Ishikawa (cell line): ENCODE data around the gene CFAP43.
A peak's percentile ranks its signal among the peaks of the same experiment; 100 is the strongest.

ENCODE experiments used
- CEBPB ChIP-seq: IDR thresholded peaks from 2 replicates; pipeline ENCODE4 v1.6.1; 2012
- CREB1 ChIP-seq: IDR thresholded peaks from 2 replicates; pipeline ENCODE4 v1.6.1; 2012; ENCODE audit warnings: low read depth
- EGR1 ChIP-seq: IDR thresholded peaks from 2 replicates; pipeline ENCODE4 v1.6.1; 2012
- EP300 ChIP-seq: IDR thresholded peaks from 2 replicates; pipeline ENCODE4 v1.6.1; 2012; ENCODE audit warnings: borderline replicate concordance
- FOXM1 ChIP-seq: IDR thresholded peaks from 2 replicates; pipeline ENCODE4 v1.6.1; 2012; ENCODE audit warnings: low read depth, borderline replicate concordance
- NFIC ChIP-seq: IDR thresholded peaks from 2 replicates; pipeline ENCODE4 v1.6.1; 2012
- RAD21 ChIP-seq: IDR thresholded peaks from 2 replicates; pipeline ENCODE4 v1.6.1; 2012; ENCODE audit warnings: low read depth
- REST ChIP-seq: IDR thresholded peaks from 2 replicates; pipeline ENCODE4 v1.6.1; 2012; ENCODE audit warnings: low read depth, mild to moderate bottlenecking
- TAF1 ChIP-seq: IDR thresholded peaks from 2 replicates; pipeline ENCODE4 v1.6.1; 2012; ENCODE audit warnings: low read depth, mild to moderate bottlenecking
- TCF12 ChIP-seq: IDR thresholded peaks from 2 replicates; pipeline ENCODE4 v1.6.1; 2012; ENCODE audit warnings: low read depth
- TEAD4 ChIP-seq: IDR thresholded peaks from 2 replicates; pipeline ENCODE4 v1.6.1; 2012
- USF1 ChIP-seq: IDR thresholded peaks from 2 replicates; pipeline ENCODE4 v1.6.1; 2012
- YY1 ChIP-seq: IDR thresholded peaks from 2 replicates; pipeline ENCODE4 v1.6.1; 2012; ENCODE audit warnings: low read depth
- ZBTB7A ChIP-seq: IDR thresholded peaks from 2 replicates; pipeline ENCODE4 v1.6.1; 2012; ENCODE audit warnings: low read depth
- TF ChIP-seq, protein P1 (sequence below): IDR thresholded peaks from 2 replicates; pipeline ENCODE4 v1.6.1; 2012

The CFAP43 gene

GRCh38 chr10:104268713-104269645, 36.8 kb upstream of the CFAP43 start, which contains the start of gene GSTO2:
Gene GSTO2, plus strand, starts transcription at chr10:104269184. Its CDS starts 5,732 bp downstream, at chr10:104274916.
- TF ChIP-seq CREB1 (peak; percentile 91), FOXM1 (0 out of 2 replicates have a peak, but pooled peaks have one; percentile 9), TEAD4 (peak; percentile 12; the same call in 1 of the 2 replicates), EGR1 (no peak), YY1 (no peak), REST (no peak), TAF1 (peak; percentile 85), TCF12 (0 out of 2 replicates have a peak, but pooled peaks have one; percentile 28), CEBPB (no peak), USF1 (peak; percentile 97), EP300 (no peak)
- TF ChIP-seq, protein P1, sequence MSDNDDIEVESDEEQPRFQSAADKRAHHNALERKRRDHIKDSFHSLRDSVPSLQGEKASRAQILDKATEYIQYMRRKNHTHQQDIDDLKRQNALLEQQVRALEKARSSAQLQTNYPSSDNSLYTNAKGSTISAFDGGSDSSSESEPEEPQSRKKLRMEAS = peak; percentile 53

- TF ChIP-seq EP300 = no peak
- TF ChIP-seq RAD21 = no peak
- no peak for TF ChIP-seq YY1
- TF ChIP-seq TAF1 = no peak
- TF ChIP-seq REST = no peak
- no peak for TF ChIP-seq CREB1
- no peak for TF ChIP-seq CEBPB
- no peak for TF ChIP-seq USF1
- TF ChIP-seq TEAD4 = no peak
- TF ChIP-seq, protein P1 = no peak
- TF ChIP-seq FOXM1 = no peak
- no peak for TF ChIP-seq TCF12
- no peak for TF ChIP-seq EGR1
- TF ChIP-seq NFIC = no peak
- TF ChIP-seq ZBTB7A = no peak
Observed at GRCh38 chr10:104268405-104268712, 36.2 kb upstream of the CFAP43 start.

GRCh38 chr10:104267721-104268404, 35.7 kb upstream of the CFAP43 start:
- TF ChIP-seq NFIC = no peak
- TF ChIP-seq EP300 = no peak
- TF ChIP-seq EGR1 = no peak
- TF ChIP-seq CEBPB = no peak

- no peak for TF ChIP-seq YY1
- TF ChIP-seq RAD21 = no peak
- TF ChIP-seq TEAD4 = no peak
- TF ChIP-seq NFIC = no peak
- TF ChIP-seq, protein P1 = no peak
- TF ChIP-seq TCF12 = no peak
- TF ChIP-seq EGR1 = no peak
- no peak for TF ChIP-seq TAF1
- no peak for TF ChIP-seq CREB1
Observed at GRCh38 chr10:104264783-104265182, 32.6 kb upstream of the CFAP43 start.

DNA sequence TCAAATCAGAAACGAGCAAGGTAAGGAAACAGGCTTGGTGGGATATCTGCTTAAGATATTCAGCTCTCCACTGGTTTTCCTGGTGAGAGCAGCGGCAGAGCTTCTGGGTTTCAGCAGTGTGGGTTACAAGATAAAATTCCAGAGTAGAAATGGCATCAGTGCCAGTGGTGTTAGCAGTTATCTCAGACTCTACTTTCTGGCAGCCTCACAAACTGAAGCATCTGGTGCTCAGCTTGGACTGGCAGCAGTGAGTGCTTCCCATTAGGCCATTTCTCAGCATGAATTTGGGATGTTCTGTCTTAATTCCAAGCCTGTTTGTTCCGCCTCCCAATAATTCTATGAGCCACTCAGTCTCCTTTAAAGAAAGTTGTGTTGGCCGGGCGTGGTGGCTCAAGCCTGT, 29.9 kb upstream of the CFAP43 start:
- TF ChIP-seq ZBTB7A = no peak
- TF ChIP-seq, protein P1 = no peak
- no peak for TF ChIP-seq TEAD4
- TF ChIP-seq CEBPB = no peak
- TF ChIP-seq USF1 = no peak
- no peak for TF ChIP-seq YY1
- TF ChIP-seq TAF1 = no peak
- TF ChIP-seq FOXM1 = no peak
- no peak for TF ChIP-seq TCF12
- TF ChIP-seq REST = no peak
- TF ChIP-seq EGR1 = no peak
- no peak for TF ChIP-seq NFIC
